ENCODE measurements around the gene ADAMTS19.

ADAMTS19 gene

DNA sequence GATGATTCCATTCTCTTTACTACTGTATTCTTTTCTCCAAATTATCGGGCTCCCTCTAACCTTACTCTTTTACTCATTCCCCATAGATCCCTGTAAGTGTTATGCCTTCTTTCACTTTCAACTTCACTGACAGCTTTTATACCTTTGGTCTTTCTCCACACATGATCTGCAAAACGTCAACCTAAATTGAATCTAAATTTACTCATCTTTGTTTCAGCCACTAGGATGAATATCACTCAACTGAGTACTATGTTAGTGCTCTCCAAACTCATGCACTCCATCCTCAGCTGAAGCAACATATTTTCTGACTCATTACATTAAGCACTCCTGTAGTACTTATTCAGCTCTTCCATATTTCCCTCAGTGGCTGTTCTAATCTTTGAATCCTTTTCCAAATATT is 133.4 kb downstream of the ADAMTS19 start:
- Histone ChIP-seq H4K8ac (ENCODE audit: low read depth, low read length) (no peak overlapping the region), H2BK120ac (ENCODE audit: low read depth, low read length) (no peak overlapping the region), H3K18ac (ENCODE audit: low read length) (no peak overlapping the region), H3K9ac (ENCODE audit: low read depth, low read length, poor library complexity) (no peak overlapping the region), H2AK5ac (ENCODE audit: low read depth, low read length) (no peak overlapping the region), H2AFZ (ENCODE audit: low read length) (no peak overlapping the region), H3K4me2 (ENCODE audit: insufficient read depth, low read length, poor library complexity, severe bottlenecking) (no peak overlapping the region), H3K27me3 (ENCODE audit: control insufficient read depth in 3 of 3, insufficient read depth in 3 of 3, low read depth in 1 of 3, low read length in 3 of 3) (no peaks in the 10 kb centered on the region), H3K14ac (ENCODE audit: low read length) (no peak overlapping the region), H3K4me1 (ENCODE audit: control insufficient read depth in 2 of 2, insufficient read depth in 1 of 2, low read depth in 1 of 2, low read length in 2 of 2) (no peaks in the 10 kb centered on the region), H2BK5ac (ENCODE audit: low read length) (no peak overlapping the region), H2BK12ac (ENCODE audit: low read length) (no peak overlapping the region), H3K27ac (replicated peaks; ENCODE audit: low read length) (no peak overlapping the region), H3K9me3 (replicated peaks in 1 of 2; ENCODE audit: control insufficient read depth in 2 of 2, insufficient read depth in 1 of 2, low read depth in 1 of 2, low read length in 2 of 2) (no peaks in the 10 kb centered on the region), H3K4me3 (ENCODE audit: low read length in 2 of 2) (no peak overlapping the region), H3K23ac (ENCODE audit: low read depth, low read length, poor library complexity) (no peak overlapping the region), H3K36me3 (replicated peaks in 1 of 2; ENCODE audit: control insufficient read depth in 2 of 2, insufficient read depth in 2 of 2, low read length in 2 of 2) (no peaks in the 10 kb centered on the region), H4K91ac (ENCODE audit: low read depth, low read length, poor library complexity) (no peak overlapping the region), H3K4ac (ENCODE audit: low read length) (no peak overlapping the region), H2BK15ac (ENCODE audit: low read length) (no peak overlapping the region), H3K79me1 (ENCODE audit: low read depth, low read length) (no peaks in the 10 kb centered on the region)
- WGBS, 2 donors (ENCODE audit: extremely low coverage in 2 of 2, insufficient read length in 2 of 2, insufficient replicate concordance in 1 of 2): no CpG with 5 or more reads among the region's 2 CpGs
- DNase-seq (ENCODE audit: low spot score): no peak

DNA sequence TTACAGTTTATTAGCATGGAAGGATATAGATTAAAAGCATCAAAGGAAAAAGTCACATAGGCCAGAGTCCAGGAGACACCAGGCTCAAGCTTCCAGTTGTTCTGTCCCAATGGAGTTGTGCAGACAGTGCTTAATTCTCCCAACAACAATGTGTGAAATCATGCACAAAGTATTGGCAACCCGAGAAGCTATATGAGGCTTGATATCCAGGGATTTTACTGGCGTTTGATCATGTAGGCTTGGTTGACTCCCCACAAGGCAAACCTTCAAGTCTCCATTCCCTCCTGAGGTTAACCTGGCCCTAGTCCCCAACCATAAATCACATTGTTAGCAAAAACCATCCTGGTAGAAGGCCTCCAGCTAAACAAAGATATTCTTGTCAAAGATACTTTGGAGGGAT is 141.5 kb downstream of the ADAMTS19 start:
- no peak overlapping the region for H2BK5ac ChIP-seq (ENCODE audit: low read length)
- no peak overlapping the region for H2BK12ac ChIP-seq (ENCODE audit: low read length)
- H3K14ac ChIP-seq (ENCODE audit: low read length): no peak overlapping the region
- H3K4ac ChIP-seq (ENCODE audit: low read length): no peak overlapping the region
- peaks cover 2% of the 10 kb centered on the region in 2 donors for H3K4me1 ChIP-seq (ENCODE audit: control insufficient read depth in 2 of 2, insufficient read depth in 1 of 2, low read depth in 1 of 2, low read length in 2 of 2)
- no peaks in the 10 kb centered on the region for H3K27me3 ChIP-seq (ENCODE audit: control insufficient read depth in 3 of 3, insufficient read depth in 3 of 3, low read depth in 1 of 3, low read length in 3 of 3)
- no peak overlapping the region for H3K9ac ChIP-seq (ENCODE audit: low read depth, low read length, poor library complexity)
- no peak overlapping the region for H3K18ac ChIP-seq (ENCODE audit: low read length)
- no peaks in the 10 kb centered on the region for H3K9me3 ChIP-seq (replicated peaks in 1 of 2; ENCODE audit: control insufficient read depth in 2 of 2, insufficient read depth in 1 of 2, low read depth in 1 of 2, low read length in 2 of 2)
- H3K4me2 ChIP-seq (ENCODE audit: insufficient read depth, low read length, poor library complexity, severe bottlenecking): no peak overlapping the region
- H2AFZ ChIP-seq (ENCODE audit: low read length): peak overlapping the region; percentile 32
- DNase-seq (ENCODE audit: low spot score): peak; percentile 21
- no peaks in the 10 kb centered on the region for H3K79me1 ChIP-seq (ENCODE audit: low read depth, low read length)
- no peak overlapping the region for H3K23ac ChIP-seq (ENCODE audit: low read depth, low read length, poor library complexity)
- no peak overlapping the region for H3K27ac ChIP-seq (replicated peaks; ENCODE audit: low read length)
- no peaks in the 10 kb centered on the region for H3K36me3 ChIP-seq (replicated peaks in 1 of 2; ENCODE audit: control insufficient read depth in 2 of 2, insufficient read depth in 2 of 2, low read length in 2 of 2)
- H2BK15ac ChIP-seq (ENCODE audit: low read length): no peak overlapping the region
- no peak overlapping the region for H2BK120ac ChIP-seq (ENCODE audit: low read depth, low read length)
- no peak overlapping the region for H3K4me3 ChIP-seq (ENCODE audit: low read length in 2 of 2)
- H4K8ac ChIP-seq (ENCODE audit: low read depth, low read length): no peak overlapping the region
- H4K91ac ChIP-seq (ENCODE audit: low read depth, low read length, poor library complexity): no peak overlapping the region
- no peak overlapping the region for H2AK5ac ChIP-seq (ENCODE audit: low read depth, low read length)
- WGBS, 2 donors (ENCODE audit: extremely low coverage in 2 of 2, insufficient read length in 2 of 2, insufficient replicate concordance in 1 of 2): no CpG with 5 or more reads among the region's 2 CpGs

- Histone ChIP-seq H2BK12ac (ENCODE audit: low read length) (no peak overlapping the region), H2BK5ac (ENCODE audit: low read length) (no peak overlapping the region), H2AK5ac (ENCODE audit: low read depth, low read length) (no peak overlapping the region), H3K18ac (ENCODE audit: low read length) (no peak overlapping the region), H3K4me1 (ENCODE audit: control insufficient read depth in 2 of 2, insufficient read depth in 1 of 2, low read depth in 1 of 2, low read length in 2 of 2) (no peaks in the 10 kb centered on the region), H3K4me3 (ENCODE audit: low read length in 2 of 2) (no peak overlapping the region), H3K23ac (ENCODE audit: low read depth, low read length, poor library complexity) (no peak overlapping the region), H2BK120ac (ENCODE audit: low read depth, low read length) (no peak overlapping the region), H3K27ac (replicated peaks; ENCODE audit: low read length) (no peak overlapping the region), H2AFZ (ENCODE audit: low read length) (no peak overlapping the region), H3K9ac (ENCODE audit: low read depth, low read length, poor library complexity) (no peak overlapping the region), H3K79me1 (ENCODE audit: low read depth, low read length) (no peaks in the 10 kb centered on the region), H2BK15ac (ENCODE audit: low read length) (no peak overlapping the region), H3K36me3 (replicated peaks in 1 of 2; ENCODE audit: control insufficient read depth in 2 of 2, insufficient read depth in 2 of 2, low read length in 2 of 2) (no peaks in the 10 kb centered on the region), H4K8ac (ENCODE audit: low read depth, low read length) (no peak overlapping the region), H4K91ac (ENCODE audit: low read depth, low read length, poor library complexity) (no peak overlapping the region), H3K4me2 (ENCODE audit: insufficient read depth, low read length, poor library complexity, severe bottlenecking) (no peak overlapping the region), H3K4ac (ENCODE audit: low read length) (no peak overlapping the region), H3K9me3 (replicated peaks in 1 of 2; ENCODE audit: control insufficient read depth in 2 of 2, insufficient read depth in 1 of 2, low read depth in 1 of 2, low read length in 2 of 2) (no peaks in the 10 kb centered on the region), H3K27me3 (ENCODE audit: control insufficient read depth in 3 of 3, insufficient read depth in 3 of 3, low read depth in 1 of 3, low read length in 3 of 3) (no peaks in the 10 kb centered on the region), H3K14ac (ENCODE audit: low read length) (no peak overlapping the region)
- no CpG with 5 or more reads among the region's 1 CpG for WGBS, 2 donors (ENCODE audit: extremely low coverage in 2 of 2, insufficient read length in 2 of 2, insufficient replicate concordance in 1 of 2)
- DNase-seq (ENCODE audit: low spot score): no peak
Measured at GRCh38 chr5:129608350-129608749, 148.3 kb downstream of the ADAMTS19 start.

GRCh38 chr5:129609710-129610109 is 149.6 kb downstream of the ADAMTS19 start:
- Histone ChIP-seq H3K9me3 (replicated peaks in 1 of 2; ENCODE audit: control insufficient read depth in 2 of 2, insufficient read depth in 1 of 2, low read depth in 1 of 2, low read length in 2 of 2) (no peaks in the 10 kb centered on the region), H3K79me1 (ENCODE audit: low read depth, low read length) (no peaks in the 10 kb centered on the region), H3K36me3 (replicated peaks in 1 of 2; ENCODE audit: control insufficient read depth in 2 of 2, insufficient read depth in 2 of 2, low read length in 2 of 2) (no peaks in the 10 kb centered on the region), H2BK15ac (ENCODE audit: low read length) (no peak overlapping the region), H3K27me3 (ENCODE audit: control insufficient read depth in 3 of 3, insufficient read depth in 3 of 3, low read depth in 1 of 3, low read length in 3 of 3) (no peaks in the 10 kb centered on the region), H3K18ac (ENCODE audit: low read length) (no peak overlapping the region), H2BK5ac (ENCODE audit: low read length) (no peak overlapping the region), H3K23ac (ENCODE audit: low read depth, low read length, poor library complexity) (no peak overlapping the region), H4K8ac (ENCODE audit: low read depth, low read length) (no peak overlapping the region), H3K14ac (ENCODE audit: low read length) (no peak overlapping the region), H3K4me3 (ENCODE audit: low read length in 2 of 2) (no peak overlapping the region), H3K27ac (replicated peaks; ENCODE audit: low read length) (no peak overlapping the region), H3K4me1 (ENCODE audit: control insufficient read depth in 2 of 2, insufficient read depth in 1 of 2, low read depth in 1 of 2, low read length in 2 of 2) (no peaks in the 10 kb centered on the region), H2AK5ac (ENCODE audit: low read depth, low read length) (no peak overlapping the region), H2AFZ (ENCODE audit: low read length) (no peak overlapping the region), H2BK12ac (ENCODE audit: low read length) (no peak overlapping the region), H3K9ac (ENCODE audit: low read depth, low read length, poor library complexity) (no peak overlapping the region), H4K91ac (ENCODE audit: low read depth, low read length, poor library complexity) (no peak overlapping the region), H3K4me2 (ENCODE audit: insufficient read depth, low read length, poor library complexity, severe bottlenecking) (no peak overlapping the region), H3K4ac (ENCODE audit: low read length) (no peak overlapping the region), H2BK120ac (ENCODE audit: low read depth, low read length) (no peak overlapping the region)
- no CpG with 5 or more reads among the region's 1 CpG for WGBS, 2 donors (ENCODE audit: extremely low coverage in 2 of 2, insufficient read length in 2 of 2, insufficient replicate concordance in 1 of 2)
- DNase-seq (ENCODE audit: low spot score): no peak
